K562 (cell line): ENCODE results near the gene RMC1. TPM values are rescaled to one million over a fixed set of nuclear protein-coding genes. Genes with fewer than 3 reads are reported as not detected.

Experiments
- ATF6 ChIP-seq: sonication (generic); formaldehyde crosslinking; IDR thresholded peaks from 2 replicates; pipeline ENCODE4 v1.4.0; 2020; ENCODE audit warnings: mild to moderate bottlenecking, missing genetic modification reagents
- CBX5 ChIP-seq: IDR thresholded peaks from 2 replicates; pipeline ENCODE4 v1.6.1; 2014; ENCODE audit warnings: low read depth, borderline replicate concordance
- IRF1 ChIP-seq: sonication (generic); formaldehyde crosslinking; IDR thresholded peaks from 2 replicates; pipeline ENCODE4 v1.8.0; 2022; ENCODE audit warnings: missing genetic modification reagents, mild to moderate bottlenecking, borderline replicate concordance
- MNT ChIP-seq, 2 experiments: fragments of 450-650 bp; conservative IDR thresholded peaks; 2 replicates each; pipeline ENCODE4 v1.6.1; 2017; ENCODE audit warnings: mild to moderate bottlenecking in 2 of 2, moderate library complexity in 2 of 2
- TFAP4 ChIP-seq: sonication (generic); formaldehyde crosslinking; IDR thresholded peaks from 2 replicates; pipeline ENCODE4 v1.8.0; 2022; ENCODE audit warnings: missing genetic modification reagents, mild to moderate bottlenecking, moderate library complexity, borderline replicate concordance
- TFE3 ChIP-seq: fragments of 450-650 bp; formaldehyde crosslinking; IDR thresholded peaks from 2 replicates; pipeline ENCODE4 v1.4.0; 2020; ENCODE audit warnings: mild to moderate bottlenecking, mixed read lengths
- ZBTB8A ChIP-seq: fragments of 450-650 bp; IDR thresholded peaks from 2 replicates; pipeline ENCODE4 v1.6.1; 2018; ENCODE audit warnings: mild to moderate bottlenecking, moderate library complexity; ENCODE audit not compliant: partially characterized antibody
- ZNF764 ChIP-seq: fragments of 250-450 bp; sonication (Bioruptor Pico); IDR thresholded peaks from 2 replicates; pipeline ENCODE4 v1.4.0; 2020; ENCODE audit warnings: low read depth, mild to moderate bottlenecking, moderate library complexity
- polyA plus RNA-seq, 8 experiments: library from polyadenylated mRNA; depleted of rRNA in 4 of 8; stranded (reverse) in 5 of 8; unstranded in 3 of 8; fragments of >200 nt; fragmentation: Nextera tagmentation in 2 of 8; fragmentation: Illumina TruSeq in 1 of 8; extraction: Ambion mirVana in 2 of 8; extraction: Trizol in 1 of 8; gene quantifications; 2 replicates each; pipeline versions ENCODE4 v1.2.1 to v1.2.3, GENCODE V29; 2011 to 2014; ENCODE audit warnings: inconsistent platforms in 1 of 8, missing spikeins in 1 of 8
- total RNA-seq, 7 experiments: library from RNA; depleted of rRNA in 6 of 7; stranded (reverse); fragments of >200 nt in 6 of 7; fragmentation: Illumina TruSeq in 2 of 7; extraction: Trizol in 2 of 7; gene quantifications; 2 replicates each; pipeline versions ENCODE4 v1.2.1 to v1.2.3, GENCODE V29; 2011 to 2021; ENCODE audit warnings: low replicate concordance in 1 of 7

Gene RMC1
- total and polyA plus RNA-seq, 9 of the 15 experiments (the other 6 are each of a cell fraction or from before 2014, with no cell fraction given) = 7.5 to 42.4 (median 35.5) TPM

- TF ChIP-seq TFE3 (CRISPR knock-in tag) = no peak
- peak; percentile 77 to 91 for TF ChIP-seq MNT (conservative IDR thresholded peaks at IDR 0.05)
- no peak; the same call in 1 of the 2 replicates for TF ChIP-seq ZNF764 (CRISPR knock-in tag)
- TF ChIP-seq TFAP4 (CRISPR knock-in tag) = peak; percentile 24; the same call in 1 of the 2 replicates
- TF ChIP-seq ZBTB8A = no peak
- TF ChIP-seq IRF1 = no peak
- TF ChIP-seq ATF6 (CRISPR knock-in tag) = no peak
- no peak for TF ChIP-seq CBX5
Observed at GRCh38 chr18:23487738-23488570, 15.4 kb upstream of the RMC1 start (continued).
